Ovary (tissue), 3 donors: ENCODE data around the gene CXCL16.

Source experiments
- POLR2A ChIP-seq: fragments of 450-650 bp; IDR thresholded peaks from one replicate; pipeline ENCODE4 v1.6.1; 2017; ENCODE audit warnings: antibody characterized with exemption, mild to moderate bottlenecking, moderate library complexity
- TF ChIP-seq, protein P1 (sequence below), 3 donors: fragments of 450-650 bp in 2 of 3; fragments of 200-600 bp in 1 of 3; IDR thresholded peaks; one replicate each; pipeline versions ENCODE4 v1.5.1 to v1.8.0; 2016 to 2022; ENCODE audit warnings: antibody characterized with exemption in 3 of 3, mild to moderate bottlenecking in 1 of 3
- donor health status: DM: no; HTN: no; CAD: no.

- TF ChIP-seq, protein P1, sequence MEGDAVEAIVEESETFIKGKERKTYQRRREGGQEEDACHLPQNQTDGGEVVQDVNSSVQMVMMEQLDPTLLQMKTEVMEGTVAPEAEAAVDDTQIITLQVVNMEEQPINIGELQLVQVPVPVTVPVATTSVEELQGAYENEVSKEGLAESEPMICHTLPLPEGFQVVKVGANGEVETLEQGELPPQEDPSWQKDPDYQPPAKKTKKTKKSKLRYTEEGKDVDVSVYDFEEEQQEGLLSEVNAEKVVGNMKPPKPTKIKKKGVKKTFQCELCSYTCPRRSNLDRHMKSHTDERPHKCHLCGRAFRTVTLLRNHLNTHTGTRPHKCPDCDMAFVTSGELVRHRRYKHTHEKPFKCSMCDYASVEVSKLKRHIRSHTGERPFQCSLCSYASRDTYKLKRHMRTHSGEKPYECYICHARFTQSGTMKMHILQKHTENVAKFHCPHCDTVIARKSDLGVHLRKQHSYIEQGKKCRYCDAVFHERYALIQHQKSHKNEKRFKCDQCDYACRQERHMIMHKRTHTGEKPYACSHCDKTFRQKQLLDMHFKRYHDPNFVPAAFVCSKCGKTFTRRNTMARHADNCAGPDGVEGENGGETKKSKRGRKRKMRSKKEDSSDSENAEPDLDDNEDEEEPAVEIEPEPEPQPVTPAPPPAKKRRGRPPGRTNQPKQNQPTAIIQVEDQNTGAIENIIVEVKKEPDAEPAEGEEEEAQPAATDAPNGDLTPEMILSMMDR (IDR thresholded peaks at IDR 0.05): no peak
- TF ChIP-seq POLR2A: no peak
Observed at GRCh38 chr17:4768298-4768697, 28.6 kb upstream of the CXCL16 start.
